K562 (cell line): ENCODE data around the gene FUT8. TPM values are rescaled to one million over a fixed set of nuclear protein-coding genes. Genes with fewer than 3 reads are reported as not detected.
"Not testable (repeated sequence)": the region's sequence is repeated elsewhere in the genome, so short reads cannot be mapped to it uniquely, and the experiment has no call there.

Experiments
- ATAC-seq: fragments of 200-7000 bp; cut with Tn5 transposase; 3 replicates; pipeline ENCODE4 v1.9.1; 2020; ENCODE audit warnings: moderate library complexity
- BruUV-seq: library from RNA; stranded (reverse); fragments of 400-500 nt; replicated peaks from 2 replicates; lab custom pipeline; 2021; lab: Mats Ljungman, UMichigan
- CTCF ChIA-PET: fragments of 300-600 bp; formaldehyde crosslinking; extraction: SDS; loops from one replicate; lab custom pipeline; 2021; ENCODE audit warnings: low intra/inter-chr PET ratio; lab: Yijun Ruan, JAX
- POLR2A ChIA-PET: fragments of 300-600, 350-650 bp; sonication (Branson Sonifier 250); formaldehyde crosslinking; extraction: SDS; loops from one replicate; lab custom pipeline; 2021; ENCODE audit warnings: antibody characterized with exemption, inconsistent platforms; lab: Yijun Ruan, JAX
- DNase-seq, 4 experiments: peaks; one replicate each; pipeline versions ENCODE4 v3.0.0 to v3.0.0-alpha.2; 2011 to 2018; ENCODE audit warnings: low spot score in 3 of 4, mixed read lengths in 3 of 4; ENCODE audit errors: extremely low read depth in 1 of 4
- FAIRE-seq: peaks from 2 replicates; lab custom pipeline; 2011; peaks lifted over from hg19 to GRCh38; lab: Jason Lieb, UNC
- H2AFZ ChIP-seq: 2 replicates; pipeline ENCODE4 v1.6.0; 2011; ENCODE audit warnings: low read depth, low read length, control low read depth, inconsistent platforms
- H3K27ac ChIP-seq: fragments of 200-600 bp; 3 replicates; pipeline ENCODE4 v1.8.0; 2011; ENCODE audit warnings: low read depth, mild to moderate bottlenecking, control low read depth, inconsistent platforms, low read length, moderate library complexity, mixed read lengths; ENCODE audit errors: extremely low read depth
- H3K27me3 ChIP-seq, 2 experiments: fragments of 300-600 bp in 1 of 2; 2 replicates in 1 of 2; 3 replicates in 1 of 2; pipeline versions ENCODE4 v1.6.0 to v1.8.0; 2011; ENCODE audit warnings: inconsistent platforms in 2 of 2, low read length in 2 of 2, mild to moderate bottlenecking in 1 of 2, mixed read lengths in 1 of 2, moderate library complexity in 1 of 2; ENCODE audit not compliant: control insufficient read depth in 2 of 2, insufficient read depth in 2 of 2
- H3K36me3 ChIP-seq: fragments of 300-600 bp; 3 replicates; pipeline ENCODE4 v1.8.0; 2011; ENCODE audit warnings: mild to moderate bottlenecking, low read length, inconsistent platforms; ENCODE audit not compliant: control insufficient read depth, insufficient read depth
- H3K4me1 ChIP-seq, 2 experiments: fragments of 200-600 bp in 1 of 2; replicated peaks in 1 of 2; 2 replicates in 1 of 2; 3 replicates in 1 of 2; pipeline versions ENCODE4 v1.5.1 to v1.8.0; 2011; ENCODE audit warnings: inconsistent platforms in 2 of 2, low read length in 2 of 2, mild to moderate bottlenecking in 1 of 2, mixed read lengths in 1 of 2, moderate library complexity in 1 of 2; ENCODE audit not compliant: control insufficient read depth in 2 of 2, insufficient read depth in 2 of 2
- H3K4me2 ChIP-seq: 2 replicates; pipeline ENCODE4 v1.6.1; 2011; ENCODE audit warnings: low read length, control low read depth, inconsistent platforms, mixed read lengths; ENCODE audit not compliant: insufficient read depth
- H3K4me3 ChIP-seq: fragments of 200-600 bp; sonication (generic), shearing (Covaris generic); 2 replicates; pipeline ENCODE4 v1.5.1; 2016; ENCODE audit warnings: control low read depth, inconsistent platforms
- H3K79me2 ChIP-seq: fragments of 200-600 bp; 3 replicates; pipeline ENCODE4 v1.8.0; 2011; ENCODE audit warnings: low read length, inconsistent platforms; ENCODE audit not compliant: control insufficient read depth, insufficient read depth
- H3K9ac ChIP-seq, 2 experiments: 2 replicates each; pipeline versions ENCODE4 v1.6.0 to v1.6.1; 2011; ENCODE audit warnings: low read depth in 2 of 2, low read length in 2 of 2, control low read depth in 1 of 2, inconsistent platforms in 1 of 2, mild to moderate bottlenecking in 1 of 2, mixed read lengths in 1 of 2; ENCODE audit not compliant: insufficient read depth in 1 of 2
- H3K9me1 ChIP-seq: one replicate; pipeline ENCODE4 v1.6.0; 2011; ENCODE audit warnings: inconsistent platforms, mild to moderate bottlenecking, low read length, moderate library complexity; ENCODE audit not compliant: control insufficient read depth, insufficient read depth
- H3K9me3 ChIP-seq: replicated peaks from 2 replicates; pipeline ENCODE4 v1.5.1; 2011; ENCODE audit warnings: low read depth, low read length, inconsistent platforms; ENCODE audit not compliant: control insufficient read depth, insufficient read depth
- H4K20me1 ChIP-seq: replicated peaks from 2 replicates; pipeline ENCODE4 v1.6.1; 2011; ENCODE audit warnings: low read length, inconsistent platforms, mixed read lengths; ENCODE audit not compliant: control insufficient read depth, insufficient read depth
- MCM3 ChIP-seq: fragments of 450-650 bp; IDR thresholded peaks from 2 replicates; pipeline ENCODE4 v1.6.1; 2016
- RBM25 ChIP-seq: fragments of 200-400 bp; formaldehyde crosslinking; IDR thresholded peaks from 2 replicates; pipeline ENCODE4 v1.6.1; 2018; ENCODE audit warnings: low read length, low read depth, moderate library complexity; ENCODE audit not compliant: severe bottlenecking
- WGBS: fragments of 100-300 bp; shearing (Covaris generic); methylation state at CpG from one replicate; pipeline ENCODE4 v1.1.6; 2016; ENCODE audit warnings: low coverage, mixed read lengths; ENCODE audit not compliant: insufficient coverage; ENCODE audit errors: missing lambda C conversion rate; 5-methylcytosine and 5-hydroxymethylcytosine counted together
- in situ Hi-C: fragments of 300-500 bp; cut with MboI; formaldehyde crosslinking; loops from 4 replicates; pipeline ENCODE4 v1.15.0; 2018; ENCODE audit warnings: inconsistent platforms, mixed read lengths
- intact Hi-C: fragments of 100-400 bp; cut with micrococcal nuclease; formaldehyde crosslinking; loops from 2 replicates; pipeline ENCODE4 v1.14.2; 2022
- polyA plus RNA-seq, 8 experiments: library from polyadenylated mRNA; depleted of rRNA in 4 of 8; stranded (reverse) in 5 of 8; unstranded in 3 of 8; fragments of >200 nt; fragmentation: Nextera tagmentation in 2 of 8; fragmentation: Illumina TruSeq in 1 of 8; extraction: Ambion mirVana in 2 of 8; extraction: Trizol in 1 of 8; gene quantifications; 2 replicates each; pipeline versions ENCODE4 v1.2.1 to v1.2.3, GENCODE V29; 2011 to 2014; ENCODE audit warnings: inconsistent platforms in 1 of 8, missing spikeins in 1 of 8
- total RNA-seq, 7 experiments: library from RNA; depleted of rRNA in 6 of 7; stranded (reverse); fragments of >200 nt in 6 of 7; fragmentation: Illumina TruSeq in 2 of 7; extraction: Trizol in 2 of 7; gene quantifications; 2 replicates each; pipeline versions ENCODE4 v1.2.1 to v1.2.3, GENCODE V29; 2011 to 2021; ENCODE audit warnings: low replicate concordance in 1 of 7

FUT8 gene
- total and polyA plus RNA-seq, 9 of the 15 experiments (the other 6 are each of a cell fraction or from before 2014, with no cell fraction given) = 4.1 to 15.2 (median 7.8) TPM

GRCh38 chr14:65689070-65689469 lies 276.5 kb downstream of the FUT8 start:
- no peak for DNase-seq
- ATAC-seq = no peak
- H3K27ac ChIP-seq = no peak overlapping the region
- no peaks in the 10 kb centered on the region for H3K4me1 ChIP-seq
- no peaks in the 10 kb centered on the region for H3K27me3 ChIP-seq
- in situ Hi-C loops (no loop called here), intact Hi-C loops (no loop called here)
- no peak overlapping the region for H3K4me3 ChIP-seq
- no TSS peak for BruUV-seq
- ChIA-PET CTCF (no interaction called here), POLR2A (no interaction called here)
- no peak overlapping the region for H2AFZ ChIP-seq
- no peaks in the 10 kb centered on the region for H3K36me3 ChIP-seq
- H3K9me3 ChIP-seq = no peaks in the 10 kb centered on the region
- no peaks in the 10 kb centered on the region for H3K9me1 ChIP-seq
- H3K79me2 ChIP-seq = no peaks in the 10 kb centered on the region
- H3K9ac ChIP-seq = no peak overlapping the region
- TF ChIP-seq MCM3 = no peak
- peak; percentile 83 for TF ChIP-seq RBM25
- H4K20me1 ChIP-seq = no peaks in the 10 kb centered on the region
- no peak for FAIRE-seq
- no peak overlapping the region for H3K4me2 ChIP-seq

DNA sequence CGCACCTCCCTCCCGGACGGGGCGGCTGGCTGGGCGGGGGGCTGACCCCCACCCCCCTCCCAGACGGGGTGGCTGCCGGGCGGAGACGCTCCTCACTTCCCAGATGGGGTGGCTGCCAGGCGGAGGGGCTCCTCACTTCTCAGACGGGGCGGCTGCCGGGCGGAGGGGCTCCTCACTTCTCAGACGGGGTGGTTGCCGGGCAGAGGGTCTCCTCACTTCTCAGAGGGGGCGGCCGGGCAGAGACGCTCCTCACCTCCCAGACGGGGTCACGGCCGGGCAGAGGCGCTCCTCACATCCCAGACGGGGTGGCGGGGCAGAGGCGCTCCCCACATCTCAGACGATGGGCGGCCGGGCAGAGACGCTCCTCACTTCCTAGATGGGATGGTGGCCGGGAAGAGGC lies 280.0 kb downstream of the FUT8 start:
- H4K20me1 ChIP-seq, in situ Hi-C loops, POLR2A ChIA-PET, H3K79me2 ChIP-seq, ATAC-seq, H2AFZ ChIP-seq, H3K9ac ChIP-seq, H3K9me3 ChIP-seq, BruUV-seq, DNase-seq, H3K27me3 ChIP-seq, FAIRE-seq, H3K4me3 ChIP-seq, intact Hi-C loops, H3K4me2 ChIP-seq, CTCF ChIA-PET, H3K27ac ChIP-seq, H3K36me3 ChIP-seq, H3K4me1 ChIP-seq, H3K9me1 ChIP-seq: not testable (repeated sequence)
- WGBS = no CpG with 5 or more reads among the region's 31 CpGs
